ENCODE data around the gene DCAF15.
A peak's percentile ranks its signal among the peaks of the same experiment; 100 is the strongest.

Gene DCAF15, protein sequence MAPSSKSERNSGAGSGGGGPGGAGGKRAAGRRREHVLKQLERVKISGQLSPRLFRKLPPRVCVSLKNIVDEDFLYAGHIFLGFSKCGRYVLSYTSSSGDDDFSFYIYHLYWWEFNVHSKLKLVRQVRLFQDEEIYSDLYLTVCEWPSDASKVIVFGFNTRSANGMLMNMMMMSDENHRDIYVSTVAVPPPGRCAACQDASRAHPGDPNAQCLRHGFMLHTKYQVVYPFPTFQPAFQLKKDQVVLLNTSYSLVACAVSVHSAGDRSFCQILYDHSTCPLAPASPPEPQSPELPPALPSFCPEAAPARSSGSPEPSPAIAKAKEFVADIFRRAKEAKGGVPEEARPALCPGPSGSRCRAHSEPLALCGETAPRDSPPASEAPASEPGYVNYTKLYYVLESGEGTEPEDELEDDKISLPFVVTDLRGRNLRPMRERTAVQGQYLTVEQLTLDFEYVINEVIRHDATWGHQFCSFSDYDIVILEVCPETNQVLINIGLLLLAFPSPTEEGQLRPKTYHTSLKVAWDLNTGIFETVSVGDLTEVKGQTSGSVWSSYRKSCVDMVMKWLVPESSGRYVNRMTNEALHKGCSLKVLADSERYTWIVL
- total RNA-seq: 53.2 to 102 (median 61.4) reads per million in 9 experiments

GRCh38 chr19:13952154-13952930 lies at the start of gene DCAF15:
Gene DCAF15, plus strand, starts transcription at chr19:13952509. Its CDS starts 4 bp downstream, at chr19:13952513.
- DNase-seq (peak; percentile 97 to 99 (median 98)), ATAC-seq (replicated peaks) (peak; percentile 96)
- H3K27ac Mint-ChIP-seq: peak within 1 kb of the TSS; percentile 97 to 98
- H3K4me3 Mint-ChIP-seq: peak within 1 kb of the TSS; percentile 97 to 98
- no peaks in the 10 kb centered on the region for H3K27me3 Mint-ChIP-seq
- H3K9me3 Mint-ChIP-seq: no peaks in the 10 kb centered on the region
- peaks cover 48% of the 10 kb centered on the region for H3K36me3 Mint-ChIP-seq (ENCODE audit: insufficient read depth)
- H3K4me1 Mint-ChIP-seq (ENCODE audit: low read depth in 2 of 2): peaks cover 15 to 19% of the 10 kb centered on the region in 2 donors

- Mint-ChIP-seq H3K9me3 (no peaks in the 10 kb centered on the region), H3K27ac (peak overlapping the region in 1 of 2 donors; percentile 17), H3K27me3 (no peaks in the 10 kb centered on the region), H3K4me3 (no peak overlapping the region), H3K4me1 (ENCODE audit: low read depth in 2 of 2) (peaks cover 14 to 16% of the 10 kb centered on the region in 2 donors), H3K36me3 (ENCODE audit: insufficient read depth) (peaks cover 6% of the 10 kb centered on the region)
- ATAC-seq (replicated peaks) (no peak), DNase-seq (no peak)
Measured at GRCh38 chr19:13902993-13903555, 49.2 kb upstream of the DCAF15 start.

DNA sequence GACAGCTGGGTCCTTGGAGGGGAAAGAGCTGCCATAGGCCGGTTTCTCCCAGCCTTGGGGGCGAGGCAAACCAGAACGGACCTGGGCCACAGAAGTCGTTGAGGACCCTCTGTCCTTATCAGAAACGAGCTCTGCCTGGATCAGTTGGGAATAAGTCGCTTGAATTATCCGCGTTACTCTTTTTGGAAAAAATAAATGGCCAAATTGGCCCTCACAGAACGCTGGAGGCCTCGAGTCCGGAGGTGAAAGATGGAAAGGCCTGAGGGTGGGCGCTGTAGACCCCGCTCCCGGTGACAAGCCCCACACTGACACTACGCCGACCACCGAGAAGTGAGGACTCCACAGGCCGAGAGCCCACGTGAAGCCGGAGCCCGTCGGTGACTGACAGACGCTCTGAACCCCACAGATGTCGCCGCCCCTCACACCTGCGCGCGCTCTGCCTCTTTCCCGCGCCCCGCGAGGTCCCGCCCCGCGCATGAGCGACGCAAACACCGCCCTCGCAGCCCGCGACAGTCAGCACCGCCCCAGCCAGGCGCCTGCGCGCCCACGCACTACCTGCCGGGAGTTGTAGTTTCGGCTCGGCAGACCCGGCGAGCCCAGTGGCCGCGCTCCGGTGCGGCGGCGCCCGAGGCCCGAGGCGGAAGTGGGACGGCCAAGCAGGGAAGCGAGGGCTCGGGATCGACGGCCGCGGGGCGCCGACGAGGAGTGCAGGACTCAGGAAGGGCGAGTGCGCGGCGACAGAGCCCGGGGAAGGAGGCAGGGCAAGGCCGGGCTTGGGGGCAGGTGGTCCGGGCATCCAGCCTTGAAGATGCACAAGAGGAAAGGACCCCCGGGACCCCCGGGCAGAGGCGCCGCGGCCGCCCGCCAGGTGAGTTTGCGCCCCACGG lies 46.4 kb upstream of the DCAF15 start, which contains the start of the genes BRME1 and CC2D1A:
BRME1 (minus strand) TSS at position 484 of the 887 bp plus-strand sequence. CDS start 1,225 bp downstream, outside the sequence.
CC2D1A (plus strand) TSS at position 568 of the 887 bp plus-strand sequence; CDS start at position 809, 241 bp downstream.
- Mint-ChIP-seq H3K4me1 (ENCODE audit: low read depth in 2 of 2) (peaks cover 14 to 16% of the 10 kb centered on the region in 2 donors), H3K4me3 (peak within 1 kb of the TSS; percentile 85 to 87), H3K27me3 (no peaks in the 10 kb centered on the region), H3K27ac (peak within 1 kb of the TSS; percentile 68 to 86), H3K9me3 (no peaks in the 10 kb centered on the region), H3K36me3 (ENCODE audit: insufficient read depth) (peaks cover 19% of the 10 kb centered on the region)
- ATAC-seq (replicated peaks): peak; percentile 99
- DNase-seq: peak; percentile 93 to 95 (median 93)

DNA sequence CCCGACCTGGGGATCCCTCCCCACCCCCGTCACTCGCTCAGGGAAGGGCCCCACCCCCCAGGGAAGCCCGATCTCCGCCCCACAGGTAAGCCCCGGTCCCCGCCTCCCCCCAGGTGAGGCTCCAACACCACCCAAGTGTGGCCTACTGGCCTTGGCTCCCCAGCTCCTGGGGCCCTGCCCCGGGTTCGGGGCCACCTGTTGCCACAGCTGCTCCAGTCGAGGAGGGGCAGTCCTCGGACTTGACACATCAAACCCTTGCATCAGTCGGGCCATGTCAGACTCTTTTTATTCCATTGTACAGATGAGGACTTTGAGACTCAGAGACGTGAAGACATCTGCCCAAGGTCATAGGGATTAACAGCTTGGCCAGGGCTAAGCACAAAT lies 45.8 kb upstream of the DCAF15 start:
- Mint-ChIP-seq H3K9me3 (no peaks in the 10 kb centered on the region), H3K36me3 (ENCODE audit: insufficient read depth) (peaks cover 24% of the 10 kb centered on the region), H3K27ac (peak overlapping the region; percentile 68 to 86), H3K27me3 (no peaks in the 10 kb centered on the region), H3K4me1 (ENCODE audit: low read depth in 2 of 2) (peaks cover 14 to 16% of the 10 kb centered on the region in 2 donors), H3K4me3 (peak overlapping the region; percentile 85 to 87)
- no peak for DNase-seq
- peak; percentile 18 for ATAC-seq (replicated peaks)

- DNase-seq (no peak), ATAC-seq (replicated peaks) (no peak)
- no peaks in the 10 kb centered on the region for H3K27me3 Mint-ChIP-seq
- peaks cover 27% of the 10 kb centered on the region for H3K36me3 Mint-ChIP-seq (ENCODE audit: insufficient read depth)
- no peaks in the 10 kb centered on the region for H3K9me3 Mint-ChIP-seq
- H3K4me1 Mint-ChIP-seq (ENCODE audit: low read depth in 2 of 2): peaks cover 14 to 16% of the 10 kb centered on the region in 2 donors
- peak overlapping the region; percentile 68 to 86 for H3K27ac Mint-ChIP-seq
- peak overlapping the region; percentile 85 to 87 for H3K4me3 Mint-ChIP-seq
Measured at GRCh38 chr19:13906910-13907309, 45.4 kb upstream of the DCAF15 start.

DNA sequence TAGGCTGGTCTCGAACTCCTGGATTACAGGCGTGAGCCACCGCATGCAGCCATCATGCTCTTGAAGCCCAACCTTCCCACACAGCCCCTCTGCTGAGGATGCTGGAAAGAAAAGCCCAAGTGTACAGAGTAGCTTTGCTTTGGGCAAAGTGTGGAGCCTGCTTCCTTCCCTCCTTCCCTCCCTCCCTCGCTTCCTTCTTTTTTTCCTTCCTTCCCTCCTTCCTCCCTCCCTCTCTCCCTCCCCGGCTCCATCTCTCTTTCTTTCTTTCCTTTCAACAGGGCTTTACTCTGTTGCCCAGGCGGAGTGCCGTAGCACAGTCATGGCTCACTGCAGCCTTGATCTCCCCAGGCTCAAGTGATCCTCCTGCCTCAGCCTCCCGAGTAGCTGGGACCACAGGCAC lies 43.6 kb upstream of the DCAF15 start:
- no peak overlapping the region for H3K4me3 Mint-ChIP-seq
- H3K27me3 Mint-ChIP-seq: no peaks in the 10 kb centered on the region
- H3K36me3 Mint-ChIP-seq (ENCODE audit: insufficient read depth): peaks cover 36% of the 10 kb centered on the region
- H3K9me3 Mint-ChIP-seq: no peaks in the 10 kb centered on the region
- no peak overlapping the region for H3K27ac Mint-ChIP-seq
- ATAC-seq (replicated peaks) (no peak), DNase-seq (no peak)
- peaks cover 14 to 16% of the 10 kb centered on the region in 2 donors for H3K4me1 Mint-ChIP-seq (ENCODE audit: low read depth in 2 of 2)

GRCh38 chr19:13909430-13909829 lies 42.9 kb upstream of the DCAF15 start:
- Mint-ChIP-seq H3K9me3 (no peaks in the 10 kb centered on the region), H3K27me3 (no peaks in the 10 kb centered on the region), H3K27ac (no peak overlapping the region), H3K4me1 (ENCODE audit: low read depth in 2 of 2) (peaks cover 14 to 16% of the 10 kb centered on the region in 2 donors), H3K4me3 (no peak overlapping the region), H3K36me3 (ENCODE audit: insufficient read depth) (peaks cover 44% of the 10 kb centered on the region)
- ATAC-seq (replicated peaks) (no peak), DNase-seq (no peak)

- ATAC-seq (replicated peaks) (no peak), DNase-seq (no peak)
- H3K9me3 Mint-ChIP-seq: no peaks in the 10 kb centered on the region
- no peak overlapping the region for H3K27ac Mint-ChIP-seq
- H3K4me1 Mint-ChIP-seq (ENCODE audit: low read depth in 2 of 2): no peaks in the 10 kb centered on the region
- H3K4me3 Mint-ChIP-seq: no peak overlapping the region
- no peaks in the 10 kb centered on the region for H3K27me3 Mint-ChIP-seq
- H3K36me3 Mint-ChIP-seq (ENCODE audit: insufficient read depth): peaks cover 55% of the 10 kb centered on the region
Measured at GRCh38 chr19:13913352-13913751, 39.0 kb upstream of the DCAF15 start.

- Mint-ChIP-seq H3K27me3 (no peaks in the 10 kb centered on the region), H3K4me1 (ENCODE audit: low read depth in 2 of 2) (no peaks in the 10 kb centered on the region), H3K27ac (no peak overlapping the region), H3K4me3 (no peak overlapping the region), H3K36me3 (ENCODE audit: insufficient read depth) (peaks cover 53% of the 10 kb centered on the region), H3K9me3 (no peaks in the 10 kb centered on the region)
- no peak for DNase-seq
- no peak for ATAC-seq (replicated peaks)
Measured at GRCh38 chr19:13914777-13915176, 37.5 kb upstream of the DCAF15 start.

GRCh38 chr19:13917888-13918406 lies 34.4 kb upstream of the DCAF15 start:
- H3K36me3 Mint-ChIP-seq (ENCODE audit: insufficient read depth): peaks cover 44% of the 10 kb centered on the region
- ATAC-seq (replicated peaks) (no peak), DNase-seq (no peak)
- H3K27me3 Mint-ChIP-seq: no peaks in the 10 kb centered on the region
- no peaks in the 10 kb centered on the region for H3K9me3 Mint-ChIP-seq
- H3K4me3 Mint-ChIP-seq: no peak overlapping the region
- no peaks in the 10 kb centered on the region for H3K4me1 Mint-ChIP-seq (ENCODE audit: low read depth in 2 of 2)
- no peak overlapping the region for H3K27ac Mint-ChIP-seq

- no peaks in the 10 kb centered on the region for H3K4me1 Mint-ChIP-seq (ENCODE audit: low read depth in 2 of 2)
- DNase-seq (no peak), ATAC-seq (replicated peaks) (no peak)
- H3K9me3 Mint-ChIP-seq: no peaks in the 10 kb centered on the region
- H3K4me3 Mint-ChIP-seq: no peak overlapping the region
- H3K27me3 Mint-ChIP-seq: no peaks in the 10 kb centered on the region
- no peak overlapping the region for H3K27ac Mint-ChIP-seq
- peaks cover 46% of the 10 kb centered on the region for H3K36me3 Mint-ChIP-seq (ENCODE audit: insufficient read depth)
Measured at GRCh38 chr19:13918726-13919411, 33.4 kb upstream of the DCAF15 start.

DNA sequence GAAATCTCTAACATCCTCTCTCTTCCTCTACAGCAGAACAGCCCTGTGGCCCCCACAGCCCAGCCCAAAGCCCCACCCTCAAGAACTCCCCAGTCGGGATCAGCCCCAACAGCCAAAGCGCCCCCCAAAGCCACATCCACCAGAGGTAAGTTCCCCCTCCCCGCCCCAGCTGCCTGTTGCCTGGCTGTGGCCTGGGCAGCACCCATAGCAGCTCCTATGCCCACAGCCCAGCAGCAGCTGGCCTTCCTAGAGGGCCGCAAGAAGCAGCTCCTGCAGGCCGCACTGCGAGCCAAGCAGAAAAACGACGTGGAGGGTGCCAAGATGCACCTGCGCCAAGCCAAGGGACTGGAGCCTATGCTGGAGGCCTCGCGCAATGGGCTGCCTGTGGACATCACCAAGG lies 31.8 kb upstream of the DCAF15 start:
- DNase-seq: no peak
- no peak for ATAC-seq (replicated peaks)
- Mint-ChIP-seq H3K27me3 (no peaks in the 10 kb centered on the region), H3K36me3 (ENCODE audit: insufficient read depth) (peaks cover 34% of the 10 kb centered on the region), H3K4me3 (no peak overlapping the region), H3K9me3 (no peaks in the 10 kb centered on the region), H3K4me1 (ENCODE audit: low read depth in 2 of 2) (no peaks in the 10 kb centered on the region), H3K27ac (peak overlapping the region in 1 of 2 donors; percentile 68)
